Measurements from ENCODE around the gene UBASH3A.

UBASH3A gene

GRCh38 chr21:42374864-42375499 lies 28.7 kb upstream of the UBASH3A start:
- no peak for DNase-seq

GRCh38 chr21:42375506-42375905 lies 28.2 kb upstream of the UBASH3A start:
- DNase-seq, result no peak

- DNase-seq, result no peak
Observed at GRCh38 chr21:42375966-42376337, 27.8 kb upstream of the UBASH3A start.

- no peak for DNase-seq
Observed at GRCh38 chr21:42376338-42376982, 27.2 kb upstream of the UBASH3A start.

GRCh38 chr21:42377211-42377950 lies 26.3 kb upstream of the UBASH3A start:
- DNase-seq, result no peak

GRCh38 chr21:42377951-42378340 lies 25.8 kb upstream of the UBASH3A start:
- DNase-seq, result no peak

DNA sequence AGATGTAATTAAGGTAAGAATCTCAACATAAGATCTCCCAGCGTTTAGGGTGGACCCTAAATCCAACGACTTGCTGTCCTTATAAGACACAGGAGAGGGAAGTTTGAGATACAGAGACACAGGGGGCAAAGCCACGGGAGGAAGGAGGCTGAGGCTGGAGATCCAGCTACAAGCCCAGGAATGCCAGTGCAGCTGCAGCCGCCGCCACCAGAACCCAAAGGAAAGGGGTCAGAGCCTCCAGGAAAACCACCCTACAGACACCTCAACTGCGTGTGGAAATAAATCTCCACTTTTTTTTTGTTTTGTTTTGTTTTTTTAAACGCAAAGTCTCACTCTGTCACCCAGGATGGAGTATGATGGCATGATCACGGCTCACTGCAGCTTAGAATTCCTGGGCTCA lies 25.3 kb upstream of the UBASH3A start:
- DNase-seq, result no peak

DNA sequence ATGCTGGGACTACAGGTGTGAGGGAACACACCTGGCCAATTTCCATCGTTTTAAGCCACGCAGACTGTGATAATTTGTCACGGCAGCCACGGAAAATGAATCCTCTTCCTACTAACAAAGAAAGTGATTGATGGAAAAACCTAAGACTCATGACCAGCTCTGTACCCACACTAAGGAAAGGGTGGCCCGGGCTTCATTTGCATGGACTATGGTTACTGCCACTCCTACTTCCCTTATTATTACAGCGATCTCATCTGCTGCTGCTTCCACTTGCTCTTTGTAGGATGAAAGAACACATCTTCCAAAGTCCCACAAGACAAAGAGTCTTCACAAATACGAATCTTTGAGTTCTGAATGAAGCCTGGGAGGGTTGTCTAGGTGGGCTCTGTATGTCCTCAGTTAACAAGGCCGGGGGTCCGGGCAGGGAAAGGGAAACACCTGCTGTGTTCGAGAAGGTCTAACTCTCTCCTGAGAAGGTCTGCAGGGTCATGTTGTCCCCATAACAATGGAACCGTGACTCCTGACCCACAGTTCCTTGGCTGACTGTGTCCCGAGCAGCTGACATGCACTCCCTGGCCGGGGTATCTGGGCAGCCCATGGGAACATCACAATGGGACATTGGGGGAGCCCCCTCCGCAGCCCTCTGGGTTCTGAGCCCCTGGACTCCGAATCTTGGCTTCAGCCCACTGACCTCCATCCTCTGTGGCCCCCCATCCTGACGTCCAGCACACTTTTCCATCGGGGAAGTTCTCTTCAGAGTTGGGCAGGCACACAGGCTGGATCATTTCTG lies 24.1 kb upstream of the UBASH3A start:
- no peak for DNase-seq

DNA sequence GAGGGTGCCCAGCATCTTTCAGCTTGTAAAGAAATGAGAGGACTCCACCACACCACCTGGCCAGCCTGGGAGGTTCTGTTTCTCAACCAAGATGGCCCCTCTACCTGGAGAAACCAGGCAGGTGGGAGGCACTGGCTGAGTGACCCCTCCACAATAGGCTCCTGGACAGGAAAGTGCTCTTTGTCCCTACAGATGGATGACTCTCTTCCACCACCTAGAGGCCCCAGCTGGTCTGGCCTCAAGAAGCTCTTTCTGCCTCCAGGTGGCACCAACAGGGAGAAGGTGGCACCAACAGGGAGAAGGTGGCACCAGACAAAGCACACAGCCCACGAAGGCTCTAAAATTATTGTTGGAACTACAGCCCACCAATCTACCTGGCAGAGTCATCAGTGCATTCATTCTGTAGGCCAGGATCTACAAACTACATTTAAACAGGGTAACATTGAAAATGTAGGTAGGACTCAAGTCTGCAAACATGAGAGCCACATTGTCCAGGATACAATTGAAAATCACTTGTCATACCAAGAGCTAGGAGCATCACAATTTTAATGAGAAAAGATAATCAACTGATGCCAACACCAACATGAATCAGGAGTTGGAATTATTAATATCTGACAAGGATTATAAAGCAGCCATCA lies 22.2 kb upstream of the UBASH3A start:
- DNase-seq, result no peak

DNA sequence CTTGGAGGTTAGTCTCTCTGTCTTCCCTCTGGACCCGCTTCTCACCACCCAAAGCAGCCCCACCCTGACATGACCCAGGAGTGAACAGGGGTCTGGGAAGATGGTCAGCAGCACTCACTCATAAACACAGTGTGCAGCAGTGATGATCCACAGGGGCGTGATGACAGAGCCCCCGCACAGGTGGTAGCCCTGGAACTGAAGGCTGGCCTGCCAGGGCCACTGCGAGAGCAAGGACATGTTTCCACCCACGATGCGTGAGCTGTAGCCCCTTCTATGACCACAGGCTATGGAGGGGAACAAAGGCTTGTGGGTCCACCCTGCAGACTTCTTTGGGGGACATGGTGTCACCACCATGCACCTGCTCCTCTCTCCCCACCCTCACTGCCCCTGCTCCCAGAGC lies 20.8 kb upstream of the UBASH3A start:
- no peak for DNase-seq

- DNase-seq, result no peak
Observed at GRCh38 chr21:42383331-42383730, 20.4 kb upstream of the UBASH3A start.

GRCh38 chr21:42384156-42384945 lies 19.4 kb upstream of the UBASH3A start:
- DNase-seq, result no peak

- no peak for DNase-seq
Observed at GRCh38 chr21:42384989-42385388, 18.7 kb upstream of the UBASH3A start.

- DNase-seq, result no peak
Observed at GRCh38 chr21:42385619-42386018, 18.1 kb upstream of the UBASH3A start.

DNA sequence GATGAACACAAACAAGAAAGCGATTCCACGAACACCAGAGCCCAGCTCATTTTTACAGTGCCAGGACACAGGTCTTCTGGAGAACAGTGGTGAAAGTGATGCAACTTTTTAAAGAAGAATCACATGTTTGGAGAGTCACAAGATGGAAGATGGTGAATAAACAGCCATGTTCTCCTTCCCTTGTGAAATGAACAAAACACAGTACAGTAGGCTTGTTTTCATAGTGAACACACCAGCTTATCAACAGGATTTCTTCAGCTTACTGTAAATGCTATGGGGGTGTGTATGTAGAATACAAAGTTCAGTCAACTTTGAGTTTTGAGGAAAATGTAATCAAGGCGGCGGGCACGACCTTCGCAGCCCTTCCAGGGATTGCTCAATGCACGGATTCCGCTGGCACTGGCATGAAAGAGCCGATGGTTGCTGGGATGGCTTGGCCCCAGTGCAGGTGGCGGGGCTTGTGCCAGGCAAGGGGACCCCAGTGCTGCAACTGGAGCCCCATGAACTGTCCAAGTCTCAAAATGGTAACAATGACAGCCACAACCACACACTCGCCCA lies 17.6 kb upstream of the UBASH3A start:
- DNase-seq, result no peak

DNA sequence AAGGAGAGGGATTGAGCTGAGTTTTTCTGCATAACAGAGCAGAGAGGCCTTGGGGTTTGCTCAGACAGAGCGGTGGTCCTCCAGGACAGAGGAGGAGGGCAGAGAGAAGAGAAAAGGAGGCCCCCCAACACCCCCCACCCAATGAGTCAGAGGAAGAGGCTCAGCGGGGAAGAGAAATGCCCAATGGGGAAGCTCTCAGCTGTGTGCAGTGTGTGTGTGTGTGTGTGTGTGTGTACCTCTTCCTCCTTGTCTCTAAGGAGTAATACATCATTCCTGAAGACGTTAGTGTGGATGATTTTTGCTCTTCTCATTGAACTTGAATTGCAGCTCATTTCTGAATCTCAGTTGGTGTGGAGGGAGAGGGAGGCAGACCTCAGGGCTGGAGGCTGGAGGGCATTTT lies 16.5 kb upstream of the UBASH3A start:
- DNase-seq, result no peak

- no peak for DNase-seq
Observed at GRCh38 chr21:42387843-42388340, 15.8 kb upstream of the UBASH3A start.

GRCh38 chr21:42388740-42389448 lies 14.8 kb upstream of the UBASH3A start:
- DNase-seq, result no peak

GRCh38 chr21:42389449-42389835 lies 14.3 kb upstream of the UBASH3A start:
- DNase-seq, result no peak

GRCh38 chr21:42390193-42390592 lies 13.5 kb upstream of the UBASH3A start:
- DNase-seq, result no peak

- DNase-seq, result no peak
Observed at GRCh38 chr21:42390696-42391095, 13.0 kb upstream of the UBASH3A start.

Measured in activated naive CD4-positive, alpha-beta T cell treated with anti-CD3 and anti-CD28 coated beads, Interleukin-2, amount 50 U/mL, for 16 hours (primary cell).